ENCODE results near the gene GNB2.

- TF ChIP-seq GATA2 (IDR thresholded peaks at IDR 0.05; ENCODE audit: low read depth, low read length) (no peak), GATA3 (IDR thresholded peaks at IDR 0.05; ENCODE audit: low read depth, low read length) (no peak)
These were observed 47.5 kb upstream of the GNB2 start for GRCh38 chr7:100626055-100626454.

All from SH-SY5Y (cell line).